SK-N-SH (cell line): ENCODE data around the gene ABR.

ENCODE experiments used
- CTCF ChIP-seq: fragments of 200-600 bp; sonication (generic); IDR thresholded peaks from 2 replicates; pipeline ENCODE4 v1.6.1; 2017; ENCODE audit warnings: antibody characterized with exemption, mild to moderate bottlenecking, moderate library complexity
- NRF1 ChIP-seq: IDR thresholded peaks from 2 replicates; pipeline ENCODE4 v1.6.1; 2012; ENCODE audit warnings: low read depth, mild to moderate bottlenecking, low read length
- YY1 ChIP-seq: IDR thresholded peaks from 2 replicates; pipeline ENCODE4 v1.4.0; 2012; ENCODE audit warnings: low read depth, mild to moderate bottlenecking
- TF ChIP-seq, protein P1 (sequence below): IDR thresholded peaks from 2 replicates; pipeline ENCODE4 v1.4.0; 2012; ENCODE audit warnings: low read depth
- TF ChIP-seq, protein P2 (sequence below): IDR thresholded peaks from 2 replicates; pipeline ENCODE4 v1.6.1; 2012; ENCODE audit warnings: mild to moderate bottlenecking, low read depth, low read length, moderate library complexity

GRCh38 chr17:1197781-1198490 lies 18.2 kb upstream of the ABR start:
- TF ChIP-seq CTCF (no peak), NRF1 (no peak), YY1 (no peak)
- TF ChIP-seq, protein P1, sequence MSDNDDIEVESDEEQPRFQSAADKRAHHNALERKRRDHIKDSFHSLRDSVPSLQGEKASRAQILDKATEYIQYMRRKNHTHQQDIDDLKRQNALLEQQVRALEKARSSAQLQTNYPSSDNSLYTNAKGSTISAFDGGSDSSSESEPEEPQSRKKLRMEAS, result no peak
- TF ChIP-seq, protein P2, sequence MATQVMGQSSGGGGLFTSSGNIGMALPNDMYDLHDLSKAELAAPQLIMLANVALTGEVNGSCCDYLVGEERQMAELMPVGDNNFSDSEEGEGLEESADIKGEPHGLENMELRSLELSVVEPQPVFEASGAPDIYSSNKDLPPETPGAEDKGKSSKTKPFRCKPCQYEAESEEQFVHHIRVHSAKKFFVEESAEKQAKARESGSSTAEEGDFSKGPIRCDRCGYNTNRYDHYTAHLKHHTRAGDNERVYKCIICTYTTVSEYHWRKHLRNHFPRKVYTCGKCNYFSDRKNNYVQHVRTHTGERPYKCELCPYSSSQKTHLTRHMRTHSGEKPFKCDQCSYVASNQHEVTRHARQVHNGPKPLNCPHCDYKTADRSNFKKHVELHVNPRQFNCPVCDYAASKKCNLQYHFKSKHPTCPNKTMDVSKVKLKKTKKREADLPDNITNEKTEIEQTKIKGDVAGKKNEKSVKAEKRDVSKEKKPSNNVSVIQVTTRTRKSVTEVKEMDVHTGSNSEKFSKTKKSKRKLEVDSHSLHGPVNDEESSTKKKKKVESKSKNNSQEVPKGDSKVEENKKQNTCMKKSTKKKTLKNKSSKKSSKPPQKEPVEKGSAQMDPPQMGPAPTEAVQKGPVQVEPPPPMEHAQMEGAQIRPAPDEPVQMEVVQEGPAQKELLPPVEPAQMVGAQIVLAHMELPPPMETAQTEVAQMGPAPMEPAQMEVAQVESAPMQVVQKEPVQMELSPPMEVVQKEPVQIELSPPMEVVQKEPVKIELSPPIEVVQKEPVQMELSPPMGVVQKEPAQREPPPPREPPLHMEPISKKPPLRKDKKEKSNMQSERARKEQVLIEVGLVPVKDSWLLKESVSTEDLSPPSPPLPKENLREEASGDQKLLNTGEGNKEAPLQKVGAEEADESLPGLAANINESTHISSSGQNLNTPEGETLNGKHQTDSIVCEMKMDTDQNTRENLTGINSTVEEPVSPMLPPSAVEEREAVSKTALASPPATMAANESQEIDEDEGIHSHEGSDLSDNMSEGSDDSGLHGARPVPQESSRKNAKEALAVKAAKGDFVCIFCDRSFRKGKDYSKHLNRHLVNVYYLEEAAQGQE, result no peak
